Measurements from ENCODE around the gene HNRNPC.
"Not testable (repeated sequence)": the region's sequence is repeated elsewhere in the genome, so short reads cannot be mapped to it uniquely, and the experiment has no call there.

- TF ChIP-seq CTCF (IDR thresholded peaks at IDR 0.05); E2F6 (IDR thresholded peaks at IDR 0.05; ENCODE audit: borderline replicate concordance, low read depth); MAZ (IDR thresholded peaks at IDR 0.05; ENCODE audit: borderline replicate concordance, low read depth, low read length); HEYL (CRISPR knock-in tag; IDR thresholded peaks at IDR 0.05); TP53 (CRISPR knock-in tag; IDR thresholded peaks at IDR 0.05); CEBPB (IDR thresholded peaks at IDR 0.05); ZSCAN20 (CRISPR knock-in tag; IDR thresholded peaks at IDR 0.05); MAX (IDR thresholded peaks at IDR 0.05); SMC3 (IDR thresholded peaks at IDR 0.05); HDAC2 (IDR thresholded peaks at IDR 0.05): not testable (repeated sequence)
- TF ChIP-seq, protein P1, sequence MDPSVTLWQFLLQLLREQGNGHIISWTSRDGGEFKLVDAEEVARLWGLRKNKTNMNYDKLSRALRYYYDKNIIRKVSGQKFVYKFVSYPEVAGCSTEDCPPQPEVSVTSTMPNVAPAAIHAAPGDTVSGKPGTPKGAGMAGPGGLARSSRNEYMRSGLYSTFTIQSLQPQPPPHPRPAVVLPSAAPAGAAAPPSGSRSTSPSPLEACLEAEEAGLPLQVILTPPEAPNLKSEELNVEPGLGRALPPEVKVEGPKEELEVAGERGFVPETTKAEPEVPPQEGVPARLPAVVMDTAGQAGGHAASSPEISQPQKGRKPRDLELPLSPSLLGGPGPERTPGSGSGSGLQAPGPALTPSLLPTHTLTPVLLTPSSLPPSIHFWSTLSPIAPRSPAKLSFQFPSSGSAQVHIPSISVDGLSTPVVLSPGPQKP (IDR thresholded peaks at IDR 0.05; ENCODE audit: low read depth, low read length): not testable (repeated sequence)
Measured at GRCh38 chr14:21286516-21286915, 17.3 kb upstream of the HNRNPC start.
